ENCODE results near the gene PLGRKT.

GRCh38 chr9:5384436-5384835, 53.3 kb downstream of the PLGRKT start:
- TF ChIP-seq CTCF (conservative IDR thresholded peaks at IDR 0.05; ENCODE audit: low read length) (no peak), EZH2phosphoT487 (IDR thresholded peaks at IDR 0.05; ENCODE audit: borderline replicate concordance) (no peak)
